Psoas muscle (tissue), 8 donors: ENCODE results near the gene NEK11. TPM values are rescaled to one million over a fixed set of nuclear protein-coding genes. Genes with fewer than 3 reads are reported as not detected.

Experiments
- ATAC-seq, 4 donors: fragments of 200-7000 bp; cut with Tn5 transposase; one replicate each; pipeline ENCODE4 v1.9.1; 2020; ENCODE audit warnings: moderate library complexity in 3 of 4, mild to moderate bottlenecking in 2 of 4
- DNase-seq, 2 donors: peaks; one replicate each; pipeline ENCODE4 v3.0.0-alpha.2; 2020
- H3K27ac ChIP-seq: fragments of 200-600 bp; one replicate; pipeline ENCODE4 v1.8.0; 2022
- H3K27me3 ChIP-seq, 3 donors: fragments of 200-600 bp in 1 of 3; one replicate each; pipeline versions ENCODE4 v1.6.1 to v1.8.0; 2013 to 2022; ENCODE audit warnings: low read length in 2 of 3, mild to moderate bottlenecking in 2 of 3, moderate library complexity in 1 of 3; ENCODE audit not compliant: insufficient read depth in 3 of 3
- H3K36me3 ChIP-seq, 2 donors: fragments of 200-600 bp in 1 of 2; one replicate each; pipeline versions ENCODE4 v1.6.1 to v1.8.0; 2013 to 2022; ENCODE audit warnings: low read depth in 1 of 2, mild to moderate bottlenecking in 1 of 2, moderate library complexity in 1 of 2; ENCODE audit not compliant: insufficient read depth in 1 of 2
- H3K4me1 ChIP-seq: fragments of 200-600 bp; one replicate; pipeline ENCODE4 v1.8.0; 2022
- H3K4me3 ChIP-seq: fragments of 200-600 bp; one replicate; pipeline ENCODE4 v1.8.0; 2022; ENCODE audit warnings: mild to moderate bottlenecking
- H3K9me3 ChIP-seq: fragments of 200-600 bp; one replicate; pipeline ENCODE4 v1.8.0; 2022
- CTCF ChIP-seq: fragments of 200-600 bp; IDR thresholded peaks from one replicate; pipeline ENCODE4 v1.8.0; 2022; ENCODE audit warnings: antibody characterized with exemption
- WGBS, 3 donors: extraction: QIAGEN DNeasy Blood & Tissue Kit; methylation state at CpG; one replicate each; pipeline versions ENCODE4 v1.1.6 to v1.1.7; 2013; 5-methylcytosine and 5-hydroxymethylcytosine counted together
- intact Hi-C, 2 donors: fragments of 100-400 bp; cut with DNase I; formaldehyde crosslinking; loops; one replicate each; pipeline versions ENCODE4 v1.11.0 to v1.14.2; 2022
- polyA plus RNA-seq, 3 donors: library from polyadenylated mRNA; stranded (reverse); fragments of 200-250 nt; gene quantifications; one replicate each; pipeline ENCODE4 v1.2.3, GENCODE V29; 2013
- total RNA-seq, 4 donors: library from RNA; stranded (reverse); fragmentation: NEBNext Ultra II Directional in 2 of 4; extraction: Animal tissue kit (Norgen Biotek cat#: 25700) in 2 of 4; gene quantifications; one replicate each; pipeline versions ENCODE4 v1.2.1 to v1.2.4, GENCODE V29; 2021 to 2023
- donor health status: healthy with polysubstance abuse.
- donor health status: DM: no; HTN: no; CAD: no; lungs with moderate emphysema.
- donor health status: Bipolar disorder and iron deficiency.
- donor health status: healthy.
- donor health status: DM: yes; HTN: yes; CAD: no.
- donor health status: DM: no; HTN: no; CAD: no.
- donor health status: DM: no; HTN: no; CAD: no.
- donor health status: DM: yes; HTN: yes; CAD: no.

The NEK11 gene
- total and polyA plus RNA-seq, 7 donors: 1.5 to 7.2 (median 2.1) TPM

GRCh38 chr3:131081224-131081623, 54.5 kb downstream of the NEK11 start:
- 97 to 99% (median 97%) methylated on average over 1 of the region's 1 CpG for WGBS, 3 donors
- intact Hi-C loops: no loop called here
- H3K36me3 ChIP-seq: no peaks in the 10 kb centered on the region
- H3K27me3 ChIP-seq: no peaks in the 10 kb centered on the region
- no peaks in the 10 kb centered on the region for H3K4me1 ChIP-seq
- H3K27ac ChIP-seq: no peak overlapping the region
- ATAC-seq (no peak), DNase-seq (no peak)
- H3K9me3 ChIP-seq: no peaks in the 10 kb centered on the region
- no peak overlapping the region for H3K4me3 ChIP-seq
- no peak for TF ChIP-seq CTCF

- ATAC-seq (no peak), DNase-seq (no peak)
- Histone ChIP-seq H3K27me3 (no peaks in the 10 kb centered on the region), H3K4me3 (no peak overlapping the region), H3K9me3 (no peaks in the 10 kb centered on the region), H3K27ac (no peak overlapping the region), H3K4me1 (no peaks in the 10 kb centered on the region), H3K36me3 (no peaks in the 10 kb centered on the region)
- no peak for TF ChIP-seq CTCF
- intact Hi-C loops: no loop called here
- WGBS, 3 donors: 94 to 99% (median 97%) methylated on average over 4 of the region's 4 CpGs
Measured at GRCh38 chr3:131082246-131082645, 55.6 kb downstream of the NEK11 start.

- no peak overlapping the region for H3K27ac ChIP-seq
- ATAC-seq (peak in 2 of 4 donors; percentile 30 to 40), DNase-seq (peak; percentile 42 to 69)
- no peak overlapping the region for H3K4me3 ChIP-seq
- H3K4me1 ChIP-seq: no peaks in the 10 kb centered on the region
- no peaks in the 10 kb centered on the region for H3K9me3 ChIP-seq
- H3K27me3 ChIP-seq: no peaks in the 10 kb centered on the region
- intact Hi-C loops: no loop called here
- H3K36me3 ChIP-seq: no peaks in the 10 kb centered on the region
- WGBS, 3 donors: 13 to 17% (median 15%) methylated on average over 5 of the region's 5 CpGs
- TF ChIP-seq CTCF: no peak
Measured at GRCh38 chr3:131082871-131083863, 56.5 kb downstream of the NEK11 start.

- Histone ChIP-seq H3K27me3 (no peaks in the 10 kb centered on the region), H3K4me1 (no peaks in the 10 kb centered on the region), H3K27ac (no peak overlapping the region), H3K4me3 (no peak overlapping the region), H3K9me3 (no peaks in the 10 kb centered on the region), H3K36me3 (no peaks in the 10 kb centered on the region)
- DNase-seq (no peak), ATAC-seq (no peak)
- intact Hi-C loops: no loop called here
- no peak for TF ChIP-seq CTCF
- 89 to 94% (median 92%) methylated on average over 3 of the region's 3 CpGs for WGBS, 3 donors
Measured at GRCh38 chr3:131091768-131092167, 65.1 kb downstream of the NEK11 start.
